Liver (tissue), 3 donors: ENCODE data around the gene ZNG1E.
"Not testable (repeated sequence)": the region's sequence is repeated elsewhere in the genome, so short reads cannot be mapped to it uniquely, and the experiment has no call there.

ENCODE experiments used
- GABPA ChIP-seq, 2 donors: IDR thresholded peaks in 1 of 2; conservative IDR thresholded peaks in 1 of 2; 2 replicates each; pipeline ENCODE4 v1.6.1; 2016; ENCODE audit warnings: antibody characterized with exemption in 2 of 2, mild to moderate bottlenecking in 1 of 2, moderate library complexity in 1 of 2
- JUND ChIP-seq, 2 donors: IDR thresholded peaks; 2 replicates each; pipeline ENCODE4 v1.6.1; 2016; ENCODE audit warnings: antibody characterized with exemption in 2 of 2
- TF ChIP-seq, protein P1 (sequence below): fragments of 150-350 bp; IDR thresholded peaks from 2 replicates; pipeline ENCODE4 v1.5.1; 2017; ENCODE audit warnings: improper control_type of control experiment, low read depth, low read length; ENCODE audit not compliant: missing input control
- TF ChIP-seq, protein P2 (sequence below): IDR thresholded peaks from 2 replicates; pipeline ENCODE4 v1.6.1; 2016; ENCODE audit warnings: antibody characterized with exemption
- donor health status: healthy.
- donor health status: healthy.

DNA sequence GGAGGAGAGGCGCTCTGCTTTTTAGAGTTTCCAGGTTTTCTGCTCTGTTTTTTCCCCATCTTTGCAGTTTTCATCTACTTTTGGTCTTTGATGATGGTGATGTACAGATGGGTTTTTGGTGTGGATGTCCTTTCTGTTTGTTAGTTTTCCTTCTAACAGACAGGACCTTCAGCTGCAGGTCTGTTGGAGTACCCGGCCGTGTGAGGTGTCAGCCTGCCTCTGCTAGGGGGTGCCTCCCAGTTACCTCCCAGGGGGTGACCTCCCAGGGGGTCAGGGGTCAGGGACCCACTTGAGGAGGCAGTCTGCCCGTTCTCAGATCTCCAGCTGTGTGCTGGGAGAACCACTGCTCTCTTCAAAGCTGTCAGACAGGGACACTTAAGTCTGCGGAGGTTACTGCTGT, 38.7 kb downstream of the ZNG1E start:
- TF ChIP-seq, protein P1, sequence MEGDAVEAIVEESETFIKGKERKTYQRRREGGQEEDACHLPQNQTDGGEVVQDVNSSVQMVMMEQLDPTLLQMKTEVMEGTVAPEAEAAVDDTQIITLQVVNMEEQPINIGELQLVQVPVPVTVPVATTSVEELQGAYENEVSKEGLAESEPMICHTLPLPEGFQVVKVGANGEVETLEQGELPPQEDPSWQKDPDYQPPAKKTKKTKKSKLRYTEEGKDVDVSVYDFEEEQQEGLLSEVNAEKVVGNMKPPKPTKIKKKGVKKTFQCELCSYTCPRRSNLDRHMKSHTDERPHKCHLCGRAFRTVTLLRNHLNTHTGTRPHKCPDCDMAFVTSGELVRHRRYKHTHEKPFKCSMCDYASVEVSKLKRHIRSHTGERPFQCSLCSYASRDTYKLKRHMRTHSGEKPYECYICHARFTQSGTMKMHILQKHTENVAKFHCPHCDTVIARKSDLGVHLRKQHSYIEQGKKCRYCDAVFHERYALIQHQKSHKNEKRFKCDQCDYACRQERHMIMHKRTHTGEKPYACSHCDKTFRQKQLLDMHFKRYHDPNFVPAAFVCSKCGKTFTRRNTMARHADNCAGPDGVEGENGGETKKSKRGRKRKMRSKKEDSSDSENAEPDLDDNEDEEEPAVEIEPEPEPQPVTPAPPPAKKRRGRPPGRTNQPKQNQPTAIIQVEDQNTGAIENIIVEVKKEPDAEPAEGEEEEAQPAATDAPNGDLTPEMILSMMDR, result not testable (repeated sequence)
- TF ChIP-seq GABPA (IDR thresholded peaks at IDR 0.05 in 1 of 2, conservative IDR thresholded peaks at IDR 0.05 in 1 of 2); JUND (IDR thresholded peaks at IDR 0.05): not testable (repeated sequence)
- TF ChIP-seq, protein P2, sequence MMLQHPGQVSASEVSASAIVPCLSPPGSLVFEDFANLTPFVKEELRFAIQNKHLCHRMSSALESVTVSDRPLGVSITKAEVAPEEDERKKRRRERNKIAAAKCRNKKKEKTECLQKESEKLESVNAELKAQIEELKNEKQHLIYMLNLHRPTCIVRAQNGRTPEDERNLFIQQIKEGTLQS, result not testable (repeated sequence)
